ENCODE data around the gene OPRL1.

- no peak for TF ChIP-seq CTCF (IDR thresholded peaks at IDR 0.05)
- no peak for TF ChIP-seq POLR2A (IDR thresholded peaks at IDR 0.05)
These were observed 2.3 kb downstream of the OPRL1 start for GRCh38 chr20:64082126-64082731.

Data from lower leg skin (tissue), 3 donors.